Caco-2 (cell line): ENCODE data around the gene PPP1R9B. TPM values are rescaled to one million over a fixed set of nuclear protein-coding genes. Genes with fewer than 3 reads are reported as not detected.

Experiments
- BruUV-seq: library from RNA; stranded (reverse); fragments of 400-500 nt; replicated peaks from 2 replicates; lab custom pipeline; 2021; lab: Mats Ljungman, UMichigan
- CTCF ChIA-PET: fragments of 300-600 bp; sonication (Branson Sonifier 250); formaldehyde crosslinking; loops from one replicate; lab custom pipeline; 2022; ENCODE audit warnings: antibody characterized with exemption; lab: Charles Lee
- POLR2A ChIA-PET: fragments of 300-600 bp; sonication (Branson Sonifier 250); formaldehyde crosslinking; loops from one replicate; lab custom pipeline; 2022; ENCODE audit warnings: antibody characterized with exemption; lab: Charles Lee
- DNase-seq, 2 experiments: peaks; one replicate each; pipeline versions ENCODE4 v3.0.0 to v3.0.0-alpha.2; 2020 to 2022
- H3K27me3 ChIP-seq: replicated peaks from 2 replicates; pipeline ENCODE4 v1.6.0; 2011; ENCODE audit warnings: low read length; ENCODE audit not compliant: control insufficient read depth, insufficient read depth
- H3K36me3 ChIP-seq: 2 replicates; pipeline ENCODE4 v1.5.1; 2011; ENCODE audit warnings: low read length; ENCODE audit not compliant: control insufficient read depth, insufficient read depth
- H3K4me1 ChIP-seq: fragments of 250-450 bp; sonication (Bioruptor Pico); 2 replicates; pipeline ENCODE4 v1.5.1; 2020; ENCODE audit warnings: mild to moderate bottlenecking
- H3K4me3 ChIP-seq: 2 replicates; pipeline ENCODE4 v1.5.1; 2011; ENCODE audit warnings: low read depth, mild to moderate bottlenecking, control low read depth, low read length
- H3K9me3 ChIP-seq: fragments of 250-450 bp; sonication (Bioruptor Pico); 2 replicates; pipeline ENCODE4 v1.5.1; 2020; ENCODE audit warnings: mild to moderate bottlenecking, moderate library complexity
- H3K27ac Mint-ChIP-seq: one replicate; pipeline ENCODE4 v1.8.0; 2022; ENCODE audit warnings: mixed read lengths; ENCODE audit not compliant: unreplicated experiment
- H3K27me3 Mint-ChIP-seq: one replicate; pipeline ENCODE4 v1.8.0; 2022; ENCODE audit warnings: mixed read lengths; ENCODE audit not compliant: insufficient read depth, unreplicated experiment
- H3K36me3 Mint-ChIP-seq: one replicate; pipeline ENCODE4 v1.8.0; 2022; ENCODE audit warnings: mild to moderate bottlenecking, mixed read lengths; ENCODE audit not compliant: insufficient read depth, unreplicated experiment
- H3K4me1 Mint-ChIP-seq: one replicate; pipeline ENCODE4 v1.8.0; 2022; ENCODE audit warnings: low read depth, mixed read lengths; ENCODE audit not compliant: unreplicated experiment
- H3K4me3 Mint-ChIP-seq: one replicate; pipeline ENCODE4 v1.8.0; 2022; ENCODE audit warnings: mild to moderate bottlenecking, moderate library complexity, mixed read lengths; ENCODE audit not compliant: unreplicated experiment
- H3K9me3 Mint-ChIP-seq: one replicate; pipeline ENCODE4 v1.8.0; 2022; ENCODE audit warnings: mixed read lengths; ENCODE audit not compliant: unreplicated experiment
- intact Hi-C: fragments of 100-400 bp; cut with micrococcal nuclease; formaldehyde crosslinking; loops from one replicate; pipeline ENCODE4 v1.10.0; 2022; ENCODE audit not compliant: unreplicated experiment
- total RNA-seq: library from RNA; stranded (reverse); gene quantifications from 2 replicates; pipeline ENCODE4 v1.2.3, GENCODE V29; 2022
- TF ChIP-seq, protein P1 (sequence below), 2 experiments: fragments of 200-600 bp in 1 of 2; IDR thresholded peaks; 1 replicate in 1 of 2; 2 replicates in 1 of 2; pipeline versions ENCODE4 v1.5.1 to v1.8.0; 2011 to 2022; ENCODE audit warnings: antibody characterized with exemption in 1 of 2, control low read depth in 1 of 2, inconsistent platforms in 1 of 2, low read depth in 1 of 2, low read length in 1 of 2, mild to moderate bottlenecking in 1 of 2, moderate library complexity in 1 of 2; ENCODE audit not compliant: insufficient read depth in 1 of 2, severe bottlenecking in 1 of 2, unreplicated experiment in 1 of 2

Gene PPP1R9B
- total RNA-seq, 1 experiment from 2014 or later = 74.8 TPM

GRCh38 chr17:50110591-50111349, 39.7 kb downstream of the PPP1R9B start:
- Mint-ChIP-seq H3K27ac (no peak overlapping the region), H3K9me3 (no peaks in the 10 kb centered on the region), H3K27me3 (no peaks in the 10 kb centered on the region), H3K4me1 (no peaks in the 10 kb centered on the region), H3K4me3 (no peak overlapping the region), H3K36me3 (no peaks in the 10 kb centered on the region)
- H3K4me1 ChIP-seq = peaks cover 24% of the 10 kb centered on the region
- TF ChIP-seq, protein P1, sequence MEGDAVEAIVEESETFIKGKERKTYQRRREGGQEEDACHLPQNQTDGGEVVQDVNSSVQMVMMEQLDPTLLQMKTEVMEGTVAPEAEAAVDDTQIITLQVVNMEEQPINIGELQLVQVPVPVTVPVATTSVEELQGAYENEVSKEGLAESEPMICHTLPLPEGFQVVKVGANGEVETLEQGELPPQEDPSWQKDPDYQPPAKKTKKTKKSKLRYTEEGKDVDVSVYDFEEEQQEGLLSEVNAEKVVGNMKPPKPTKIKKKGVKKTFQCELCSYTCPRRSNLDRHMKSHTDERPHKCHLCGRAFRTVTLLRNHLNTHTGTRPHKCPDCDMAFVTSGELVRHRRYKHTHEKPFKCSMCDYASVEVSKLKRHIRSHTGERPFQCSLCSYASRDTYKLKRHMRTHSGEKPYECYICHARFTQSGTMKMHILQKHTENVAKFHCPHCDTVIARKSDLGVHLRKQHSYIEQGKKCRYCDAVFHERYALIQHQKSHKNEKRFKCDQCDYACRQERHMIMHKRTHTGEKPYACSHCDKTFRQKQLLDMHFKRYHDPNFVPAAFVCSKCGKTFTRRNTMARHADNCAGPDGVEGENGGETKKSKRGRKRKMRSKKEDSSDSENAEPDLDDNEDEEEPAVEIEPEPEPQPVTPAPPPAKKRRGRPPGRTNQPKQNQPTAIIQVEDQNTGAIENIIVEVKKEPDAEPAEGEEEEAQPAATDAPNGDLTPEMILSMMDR (IDR thresholded peaks at IDR 0.05; ENCODE audit: insufficient read depth in 1 of 2, low read depth in 1 of 2, low read length in 1 of 2, severe bottlenecking in 1 of 2, unreplicated experiment in 1 of 2) = no peak
- H3K27me3 ChIP-seq = no peaks in the 10 kb centered on the region
- H3K9me3 ChIP-seq = no peaks in the 10 kb centered on the region
- ChIA-PET POLR2A (interaction anchor here (0.6 kb wide), 1 partner anchor 208 kb away, joined by 3 read pairs; no protein-coding TSS in a partner anchor), CTCF (interaction anchor here (1.1 to 2.4 kb wide), 5 partner anchors 28 to 130 kb away, joined by 5 to 7 read pairs (median 6); no protein-coding TSS in a partner anchor)
- BruUV-seq = no TSS peak
- intact Hi-C loops = no loop called here
- no peaks in the 10 kb centered on the region for H3K36me3 ChIP-seq
- no peak overlapping the region for H3K4me3 ChIP-seq
- peak; percentile 26 to 47 for DNase-seq

DNA sequence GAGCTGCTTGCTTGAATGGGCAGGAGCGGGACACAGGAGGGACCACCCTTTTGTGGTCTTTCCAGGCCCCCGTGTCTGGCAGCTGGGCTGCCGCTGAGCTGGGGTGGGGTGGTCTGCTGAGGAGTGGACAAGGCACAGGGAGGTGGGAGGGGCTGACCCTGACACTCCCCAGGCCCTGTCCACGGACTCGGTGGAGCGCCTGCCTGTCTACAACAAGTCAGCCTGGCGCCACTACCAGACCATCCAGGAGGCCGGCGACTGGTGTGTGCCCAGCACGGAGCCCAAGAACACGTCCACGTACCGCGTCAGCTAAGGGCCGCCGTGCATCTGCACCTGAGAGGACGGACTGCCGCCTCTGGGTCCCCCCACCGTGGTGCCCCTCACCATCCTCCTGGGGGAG, 40.7 kb downstream of the PPP1R9B start:
- ChIA-PET CTCF (no interaction called here), POLR2A (no interaction called here)
- intact Hi-C loops = no loop called here
- DNase-seq = no peak
- Mint-ChIP-seq H3K27me3 (no peaks in the 10 kb centered on the region), H3K4me3 (no peak overlapping the region), H3K4me1 (no peaks in the 10 kb centered on the region), H3K27ac (no peak overlapping the region), H3K36me3 (no peaks in the 10 kb centered on the region), H3K9me3 (no peaks in the 10 kb centered on the region)
- Histone ChIP-seq H3K4me3 (no peak overlapping the region), H3K9me3 (no peaks in the 10 kb centered on the region), H3K36me3 (no peaks in the 10 kb centered on the region), H3K27me3 (no peaks in the 10 kb centered on the region), H3K4me1 (peaks cover 24% of the 10 kb centered on the region)
- no TSS peak for BruUV-seq
- TF ChIP-seq, protein P1 (IDR thresholded peaks at IDR 0.05; ENCODE audit: insufficient read depth in 1 of 2, low read depth in 1 of 2, low read length in 1 of 2, severe bottlenecking in 1 of 2, unreplicated experiment in 1 of 2) = no peak

DNA sequence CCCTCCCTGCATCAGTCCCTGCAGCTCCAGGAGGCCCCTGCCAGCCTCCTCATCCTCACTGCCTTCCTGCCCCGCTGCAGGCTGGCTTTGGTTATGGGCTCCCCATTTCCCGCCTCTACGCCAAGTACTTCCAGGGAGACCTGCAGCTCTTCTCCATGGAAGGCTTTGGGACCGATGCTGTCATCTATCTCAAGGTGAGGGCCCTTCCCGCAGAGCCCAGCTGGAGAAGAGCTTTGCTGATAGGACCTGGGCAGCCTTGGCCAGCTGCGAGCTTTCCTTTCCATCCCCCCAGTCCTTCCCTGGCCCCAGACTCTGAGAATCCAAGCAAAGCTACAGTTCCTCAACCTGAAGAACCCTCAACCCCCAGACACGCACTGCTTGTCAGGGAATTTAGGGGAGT, 41.3 kb downstream of the PPP1R9B start:
- H3K9me3 ChIP-seq = no peaks in the 10 kb centered on the region
- TF ChIP-seq, protein P1 (IDR thresholded peaks at IDR 0.05; ENCODE audit: insufficient read depth in 1 of 2, low read depth in 1 of 2, low read length in 1 of 2, severe bottlenecking in 1 of 2, unreplicated experiment in 1 of 2) = no peak
- H3K4me1 Mint-ChIP-seq = no peaks in the 10 kb centered on the region
- POLR2A ChIA-PET = no interaction called here
- H3K4me1 ChIP-seq = peaks cover 24% of the 10 kb centered on the region
- intact Hi-C loops = no loop called here
- CTCF ChIA-PET = no interaction called here
- no peak overlapping the region for H3K4me3 ChIP-seq
- no peaks in the 10 kb centered on the region for H3K36me3 ChIP-seq
- no TSS peak for BruUV-seq
- H3K4me3 Mint-ChIP-seq = no peak overlapping the region
- H3K27me3 Mint-ChIP-seq = no peaks in the 10 kb centered on the region
- H3K27ac Mint-ChIP-seq = no peak overlapping the region
- H3K27me3 ChIP-seq = no peaks in the 10 kb centered on the region
- no peaks in the 10 kb centered on the region for H3K9me3 Mint-ChIP-seq
- DNase-seq = no peak
- H3K36me3 Mint-ChIP-seq = no peaks in the 10 kb centered on the region
